ENCODE results near the gene VWA8.

VWA8 gene

DNA sequence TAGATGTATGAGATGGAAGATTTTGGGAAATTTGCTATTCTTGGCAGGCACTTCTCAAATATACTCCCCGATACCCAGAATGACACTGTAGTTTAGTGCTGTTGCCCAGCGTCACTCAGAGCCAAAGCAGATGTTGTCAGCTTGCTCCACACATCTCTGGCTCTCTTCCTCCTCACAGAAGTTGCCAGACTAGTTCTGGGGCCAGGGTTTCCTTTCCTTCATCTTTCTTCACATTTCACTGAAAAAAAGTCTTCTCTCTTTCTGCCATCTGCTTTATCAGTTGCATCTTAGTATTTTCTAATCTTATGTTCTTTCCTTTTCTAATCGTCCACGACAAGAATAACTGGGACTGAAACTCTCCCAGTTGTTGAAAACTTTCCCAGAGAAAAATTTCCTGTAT, 252.2 kb downstream of the VWA8 start:
- peaks cover 2 to 33% (median 26%) of the 10 kb centered on the region in 5 donors for H3K4me1 ChIP-seq (ENCODE audit: control insufficient read depth in 5 of 5, insufficient read depth in 5 of 5, low read length in 5 of 5)
- peak overlapping the region in 1 of 5 donors; percentile 9 for H3K4me3 ChIP-seq (ENCODE audit: low read depth in 1 of 5, low read length in 5 of 5)
- peak overlapping the region; percentile 71 for H3K27ac ChIP-seq (ENCODE audit: low read depth, low read length)
- H3K9ac ChIP-seq (ENCODE audit: low read length in 5 of 5) = peak overlapping the region in 1 of 5 donors; percentile 21
- no peaks in the 10 kb centered on the region for H3K9me3 ChIP-seq (ENCODE audit: control insufficient read depth in 5 of 5, low read length in 5 of 5)
- no peaks in the 10 kb centered on the region for H3K27me3 ChIP-seq (ENCODE audit: control insufficient read depth in 5 of 5, insufficient read depth in 4 of 5, low read length in 5 of 5)
- H3K36me3 ChIP-seq (ENCODE audit: control insufficient read depth in 5 of 5, insufficient read depth in 5 of 5, low read length in 5 of 5) = no peaks in the 10 kb centered on the region

- H3K27ac ChIP-seq (ENCODE audit: low read depth, low read length) = peak overlapping the region; percentile 71
- no peaks in the 10 kb centered on the region for H3K36me3 ChIP-seq (ENCODE audit: control insufficient read depth in 5 of 5, insufficient read depth in 5 of 5, low read length in 5 of 5)
- H3K9me3 ChIP-seq (ENCODE audit: control insufficient read depth in 5 of 5, low read length in 5 of 5) = no peaks in the 10 kb centered on the region
- H3K4me1 ChIP-seq (ENCODE audit: control insufficient read depth in 5 of 5, insufficient read depth in 5 of 5, low read length in 5 of 5) = peaks cover 2 to 38% (median 26%) of the 10 kb centered on the region in 5 donors
- H3K9ac ChIP-seq (ENCODE audit: low read length in 5 of 5) = no peak overlapping the region
- no peaks in the 10 kb centered on the region for H3K27me3 ChIP-seq (ENCODE audit: control insufficient read depth in 5 of 5, insufficient read depth in 4 of 5, low read length in 5 of 5)
- no peak overlapping the region for H3K4me3 ChIP-seq (ENCODE audit: low read depth in 1 of 5, low read length in 5 of 5)
Observed at GRCh38 chr13:41707194-41707821, 253.6 kb downstream of the VWA8 start.

- Histone ChIP-seq H3K4me1 (ENCODE audit: control insufficient read depth in 5 of 5, insufficient read depth in 5 of 5, low read length in 5 of 5) (peaks cover 2 to 45% (median 29%) of the 10 kb centered on the region in 5 donors), H3K27ac (ENCODE audit: low read depth, low read length) (peak overlapping the region; percentile 71), H3K9ac (ENCODE audit: low read length in 5 of 5) (no peak overlapping the region), H3K9me3 (ENCODE audit: control insufficient read depth in 5 of 5, low read length in 5 of 5) (no peaks in the 10 kb centered on the region), H3K27me3 (ENCODE audit: control insufficient read depth in 5 of 5, insufficient read depth in 4 of 5, low read length in 5 of 5) (no peaks in the 10 kb centered on the region), H3K36me3 (ENCODE audit: control insufficient read depth in 5 of 5, insufficient read depth in 5 of 5, low read length in 5 of 5) (no peaks in the 10 kb centered on the region), H3K4me3 (ENCODE audit: low read depth in 1 of 5, low read length in 5 of 5) (no peak overlapping the region)
Observed at GRCh38 chr13:41706152-41706551, 254.8 kb downstream of the VWA8 start.

DNA sequence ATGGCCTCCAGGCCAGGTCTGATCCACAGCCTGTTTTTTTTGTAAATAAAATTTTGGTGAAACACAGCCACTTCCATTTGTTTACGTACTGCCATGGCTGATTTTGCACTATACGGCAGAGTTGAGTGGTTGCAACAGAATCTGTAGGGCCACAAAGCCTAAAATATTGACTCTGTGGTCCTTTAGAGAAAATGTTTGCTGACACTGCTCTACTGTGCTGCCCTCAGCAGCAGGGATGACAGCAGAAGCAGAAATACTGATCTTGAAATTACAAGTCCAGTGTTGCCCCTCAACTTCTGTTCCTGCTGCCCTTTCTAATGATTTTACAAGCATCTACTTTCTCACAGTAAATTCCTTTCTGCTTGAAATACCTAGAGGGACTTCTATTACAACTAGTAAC, 258.4 kb downstream of the VWA8 start:
- no peak overlapping the region for H3K9ac ChIP-seq (ENCODE audit: low read length in 5 of 5)
- H3K36me3 ChIP-seq (ENCODE audit: control insufficient read depth in 5 of 5, insufficient read depth in 5 of 5, low read length in 5 of 5) = peaks cover 0 to 11% (median 6%) of the 10 kb centered on the region in 5 donors
- peaks cover 3 to 36% (median 32%) of the 10 kb centered on the region in 5 donors for H3K4me1 ChIP-seq (ENCODE audit: control insufficient read depth in 5 of 5, insufficient read depth in 5 of 5, low read length in 5 of 5)
- H3K9me3 ChIP-seq (ENCODE audit: control insufficient read depth in 5 of 5, low read length in 5 of 5) = no peaks in the 10 kb centered on the region
- H3K4me3 ChIP-seq (ENCODE audit: low read depth in 1 of 5, low read length in 5 of 5) = no peak overlapping the region
- no peak overlapping the region for H3K27ac ChIP-seq (ENCODE audit: low read depth, low read length)
- H3K27me3 ChIP-seq (ENCODE audit: control insufficient read depth in 5 of 5, insufficient read depth in 4 of 5, low read length in 5 of 5) = no peaks in the 10 kb centered on the region

GRCh38 chr13:41701676-41702075, 259.2 kb downstream of the VWA8 start:
- Histone ChIP-seq H3K4me3 (ENCODE audit: low read depth in 1 of 5, low read length in 5 of 5) (no peak overlapping the region), H3K4me1 (ENCODE audit: control insufficient read depth in 5 of 5, insufficient read depth in 5 of 5, low read length in 5 of 5) (peaks cover 3 to 28% (median 23%) of the 10 kb centered on the region in 5 donors), H3K9ac (ENCODE audit: low read length in 5 of 5) (no peak overlapping the region), H3K27me3 (ENCODE audit: control insufficient read depth in 5 of 5, insufficient read depth in 4 of 5, low read length in 5 of 5) (no peaks in the 10 kb centered on the region), H3K27ac (ENCODE audit: low read depth, low read length) (no peak overlapping the region), H3K9me3 (ENCODE audit: control insufficient read depth in 5 of 5, low read length in 5 of 5) (no peaks in the 10 kb centered on the region), H3K36me3 (ENCODE audit: control insufficient read depth in 5 of 5, insufficient read depth in 5 of 5, low read length in 5 of 5) (peaks cover 0 to 11% (median 6%) of the 10 kb centered on the region in 5 donors)

GRCh38 chr13:41700790-41701310, 260.1 kb downstream of the VWA8 start:
- no peak overlapping the region for H3K27ac ChIP-seq (ENCODE audit: low read depth, low read length)

GRCh38 chr13:41699759-41700158, 261.1 kb downstream of the VWA8 start:
- Histone ChIP-seq H3K9ac (ENCODE audit: low read length in 5 of 5) (no peak overlapping the region), H3K27me3 (ENCODE audit: control insufficient read depth in 5 of 5, insufficient read depth in 4 of 5, low read length in 5 of 5) (no peaks in the 10 kb centered on the region), H3K4me1 (ENCODE audit: control insufficient read depth in 5 of 5, insufficient read depth in 5 of 5, low read length in 5 of 5) (peaks cover 5 to 31% (median 24%) of the 10 kb centered on the region in 5 donors), H3K4me3 (ENCODE audit: low read depth in 1 of 5, low read length in 5 of 5) (no peak overlapping the region), H3K9me3 (ENCODE audit: control insufficient read depth in 5 of 5, low read length in 5 of 5) (no peaks in the 10 kb centered on the region), H3K36me3 (ENCODE audit: control insufficient read depth in 5 of 5, insufficient read depth in 5 of 5, low read length in 5 of 5) (peaks cover 0 to 11% (median 6%) of the 10 kb centered on the region in 5 donors), H3K27ac (ENCODE audit: low read depth, low read length) (no peak overlapping the region)

More at GRCh38 chr13:41700790-41701310, 260.1 kb downstream of the VWA8 start:
- H3K9me3 ChIP-seq (ENCODE audit: control insufficient read depth in 5 of 5, low read length in 5 of 5) = no peaks in the 10 kb centered on the region
- H3K27me3 ChIP-seq (ENCODE audit: control insufficient read depth in 5 of 5, insufficient read depth in 4 of 5, low read length in 5 of 5) = no peaks in the 10 kb centered on the region
- no peak overlapping the region for H3K9ac ChIP-seq (ENCODE audit: low read length in 5 of 5)
- H3K36me3 ChIP-seq (ENCODE audit: control insufficient read depth in 5 of 5, insufficient read depth in 5 of 5, low read length in 5 of 5) = peaks cover 0 to 11% (median 6%) of the 10 kb centered on the region in 5 donors
- peak overlapping the region in 1 of 5 donors; percentile 18 for H3K4me3 ChIP-seq (ENCODE audit: low read depth in 1 of 5, low read length in 5 of 5)
- peaks cover 2 to 22% (median 18%) of the 10 kb centered on the region in 5 donors for H3K4me1 ChIP-seq (ENCODE audit: control insufficient read depth in 5 of 5, insufficient read depth in 5 of 5, low read length in 5 of 5)

DNA sequence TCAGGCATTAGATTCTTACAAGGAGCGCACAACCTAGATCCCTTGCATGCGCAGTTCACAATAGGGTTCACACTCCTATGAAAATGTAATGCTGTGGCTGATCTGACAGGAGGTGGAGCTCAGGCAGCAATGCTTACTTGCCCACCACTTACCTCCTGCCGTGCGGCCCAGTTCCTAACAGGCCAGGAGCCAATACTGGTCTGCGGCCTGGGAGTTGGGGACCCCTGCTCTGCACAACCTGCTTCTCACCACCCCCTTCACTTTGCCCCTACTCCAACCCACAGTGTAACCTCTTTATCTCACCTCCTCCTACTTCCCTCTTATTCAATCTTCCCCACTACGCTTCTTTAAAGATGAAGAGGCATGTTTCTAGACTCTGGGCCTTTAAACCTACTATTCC, 263.3 kb downstream of the VWA8 start:
- Histone ChIP-seq H3K27ac (ENCODE audit: low read depth, low read length) (no peak overlapping the region), H3K9me3 (ENCODE audit: control insufficient read depth in 5 of 5, low read length in 5 of 5) (no peaks in the 10 kb centered on the region), H3K9ac (ENCODE audit: low read length in 5 of 5) (no peak overlapping the region), H3K27me3 (ENCODE audit: control insufficient read depth in 5 of 5, insufficient read depth in 4 of 5, low read length in 5 of 5) (no peaks in the 10 kb centered on the region), H3K4me1 (ENCODE audit: control insufficient read depth in 5 of 5, insufficient read depth in 5 of 5, low read length in 5 of 5) (peaks cover 5 to 34% (median 24%) of the 10 kb centered on the region in 5 donors), H3K36me3 (ENCODE audit: control insufficient read depth in 5 of 5, insufficient read depth in 5 of 5, low read length in 5 of 5) (peaks cover 0 to 11% (median 6%) of the 10 kb centered on the region in 5 donors), H3K4me3 (ENCODE audit: low read depth in 1 of 5, low read length in 5 of 5) (no peak overlapping the region)

GRCh38 chr13:41696163-41697003, 264.5 kb downstream of the VWA8 start:
- Histone ChIP-seq H3K9ac (ENCODE audit: low read length in 5 of 5) (no peak overlapping the region), H3K27me3 (ENCODE audit: control insufficient read depth in 5 of 5, insufficient read depth in 4 of 5, low read length in 5 of 5) (no peaks in the 10 kb centered on the region), H3K27ac (ENCODE audit: low read depth, low read length) (peak overlapping the region; percentile 95), H3K9me3 (ENCODE audit: control insufficient read depth in 5 of 5, low read length in 5 of 5) (no peaks in the 10 kb centered on the region), H3K4me3 (ENCODE audit: low read depth in 1 of 5, low read length in 5 of 5) (no peak overlapping the region), H3K36me3 (ENCODE audit: control insufficient read depth in 5 of 5, insufficient read depth in 5 of 5, low read length in 5 of 5) (peaks cover 0 to 11% (median 6%) of the 10 kb centered on the region in 5 donors), H3K4me1 (ENCODE audit: control insufficient read depth in 5 of 5, insufficient read depth in 5 of 5, low read length in 5 of 5) (peaks cover 5 to 25% (median 17%) of the 10 kb centered on the region in 5 donors)

All from subcutaneous abdominal adipose tissue (tissue), 5 donors.